OCI-LY1 (cell line): ENCODE data around the gene TNFRSF14.

Experiments used
- H2AFZ ChIP-seq: fragments of 200-600 bp; sonication (generic), shearing (Covaris generic); 2 replicates; pipeline ENCODE4 v1.6.0; 2014; ENCODE audit warnings: antibody characterized with exemption, mild to moderate bottlenecking, low read length
- H3F3A ChIP-seq: fragments of 200-600 bp; sonication (generic), shearing (Covaris generic); 2 replicates; pipeline ENCODE4 v1.6.0; 2014; ENCODE audit warnings: mild to moderate bottlenecking, antibody characterized with exemption, low read length, moderate library complexity; ENCODE audit not compliant: insufficient read depth
- H3K27ac ChIP-seq: fragments of 200-600 bp; sonication (generic); 2 replicates; pipeline ENCODE4 v1.5.1; 2014; ENCODE audit warnings: low read length, mixed run types, mild to moderate bottlenecking, low read depth; ENCODE audit not compliant: poor library complexity, severe bottlenecking
- H3K27me3 ChIP-seq: fragments of 200-600 bp; sonication (generic); 2 replicates; pipeline ENCODE4 v1.6.0; 2014; ENCODE audit warnings: antibody characterized with exemption, mild to moderate bottlenecking, low read length, moderate library complexity; ENCODE audit not compliant: insufficient read depth
- H3K36me3 ChIP-seq: fragments of 200-600 bp; sonication (generic); 2 replicates; pipeline ENCODE4 v1.6.1; 2014; ENCODE audit warnings: mild to moderate bottlenecking, antibody characterized with exemption, low read length, moderate library complexity, mixed read lengths; ENCODE audit not compliant: insufficient read depth
- H3K4me1 ChIP-seq: fragments of 200-600 bp; sonication (generic); 2 replicates; pipeline ENCODE4 v1.5.1; 2014; ENCODE audit warnings: mild to moderate bottlenecking, low read length, moderate library complexity; ENCODE audit not compliant: insufficient read depth, severe bottlenecking
- H3K4me2 ChIP-seq: fragments of 200-600 bp; sonication (generic), shearing (Covaris generic); 2 replicates; pipeline ENCODE4 v1.6.1; 2014; ENCODE audit warnings: low read length
- H3K4me3 ChIP-seq: fragments of 200-600 bp; sonication (generic); 2 replicates; pipeline ENCODE4 v1.5.1; 2014; ENCODE audit warnings: low read length, low read depth, mild to moderate bottlenecking, mixed read lengths; ENCODE audit not compliant: poor library complexity, severe bottlenecking
- H3K79me2 ChIP-seq: fragments of 200-600 bp; shearing (Covaris generic); 2 replicates; pipeline ENCODE4 v1.6.1; 2016; ENCODE audit warnings: mixed run types, low read length, mixed read lengths; ENCODE audit not compliant: insufficient read depth
- H3K9ac ChIP-seq: fragments of 200-600 bp; sonication (generic), shearing (Covaris generic); 2 replicates; pipeline ENCODE4 v1.6.1; 2014; ENCODE audit warnings: mild to moderate bottlenecking, low read length, mixed read lengths
- H3K9me2 ChIP-seq: fragments of 200-600 bp; sonication (generic), shearing (Covaris generic); 2 replicates; pipeline ENCODE4 v1.6.1; 2014; ENCODE audit warnings: low read depth, mild to moderate bottlenecking, low read length, mixed read lengths
- H3K9me3 ChIP-seq: fragments of 200-600 bp; shearing (Covaris generic); 2 replicates; pipeline ENCODE4 v1.6.1; 2014; ENCODE audit warnings: low read length, mixed read lengths
- H4K20me1 ChIP-seq: fragments of 200-600 bp; sonication (generic), shearing (Covaris generic); 2 replicates; pipeline ENCODE4 v1.6.0; 2016; ENCODE audit warnings: mild to moderate bottlenecking, low read length; ENCODE audit not compliant: insufficient read depth
- EZH2 ChIP-seq: fragments of 200-600 bp; sonication (generic), shearing (Covaris generic); IDR thresholded peaks from 2 replicates; pipeline ENCODE4 v1.8.0; 2017; ENCODE audit warnings: borderline replicate concordance, mixed run types, mild to moderate bottlenecking, antibody characterized with exemption, low read length, moderate library complexity, mixed read lengths
- TF ChIP-seq, protein P1 (sequence below): fragments of 200-600 bp; sonication (generic), shearing (Covaris generic); IDR thresholded peaks from 2 replicates; pipeline ENCODE4 v1.5.1; 2017; ENCODE audit warnings: mild to moderate bottlenecking, antibody characterized with exemption, low read length, moderate library complexity, mixed read lengths

Gene TNFRSF14

GRCh38 chr1:2530513-2531361 is 25.4 kb upstream of the TNFRSF14 start:
- Histone ChIP-seq H3F3A (no peaks in the 10 kb centered on the region), H2AFZ (no peak overlapping the region), H3K27me3 (0 out of 2 replicates have a peak, but pooled peaks cover 17% of the 10 kb centered on the region), H4K20me1 (no peaks in the 10 kb centered on the region), H3K9me2 (no peaks in the 10 kb centered on the region), H3K27ac (no peak overlapping the region), H3K36me3 (no peaks in the 10 kb centered on the region), H3K4me1 (peaks cover 6% of the 10 kb centered on the region), H3K79me2 (0 out of 2 replicates have a peak, but pooled peaks cover under 1% of the 10 kb centered on the region), H3K4me2 (no peak overlapping the region), H3K9ac (no peak overlapping the region), H3K9me3 (no peaks in the 10 kb centered on the region), H3K4me3 (no peak overlapping the region)
- TF ChIP-seq, protein P1, sequence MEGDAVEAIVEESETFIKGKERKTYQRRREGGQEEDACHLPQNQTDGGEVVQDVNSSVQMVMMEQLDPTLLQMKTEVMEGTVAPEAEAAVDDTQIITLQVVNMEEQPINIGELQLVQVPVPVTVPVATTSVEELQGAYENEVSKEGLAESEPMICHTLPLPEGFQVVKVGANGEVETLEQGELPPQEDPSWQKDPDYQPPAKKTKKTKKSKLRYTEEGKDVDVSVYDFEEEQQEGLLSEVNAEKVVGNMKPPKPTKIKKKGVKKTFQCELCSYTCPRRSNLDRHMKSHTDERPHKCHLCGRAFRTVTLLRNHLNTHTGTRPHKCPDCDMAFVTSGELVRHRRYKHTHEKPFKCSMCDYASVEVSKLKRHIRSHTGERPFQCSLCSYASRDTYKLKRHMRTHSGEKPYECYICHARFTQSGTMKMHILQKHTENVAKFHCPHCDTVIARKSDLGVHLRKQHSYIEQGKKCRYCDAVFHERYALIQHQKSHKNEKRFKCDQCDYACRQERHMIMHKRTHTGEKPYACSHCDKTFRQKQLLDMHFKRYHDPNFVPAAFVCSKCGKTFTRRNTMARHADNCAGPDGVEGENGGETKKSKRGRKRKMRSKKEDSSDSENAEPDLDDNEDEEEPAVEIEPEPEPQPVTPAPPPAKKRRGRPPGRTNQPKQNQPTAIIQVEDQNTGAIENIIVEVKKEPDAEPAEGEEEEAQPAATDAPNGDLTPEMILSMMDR: no peak
- TF ChIP-seq EZH2: no peak

DNA sequence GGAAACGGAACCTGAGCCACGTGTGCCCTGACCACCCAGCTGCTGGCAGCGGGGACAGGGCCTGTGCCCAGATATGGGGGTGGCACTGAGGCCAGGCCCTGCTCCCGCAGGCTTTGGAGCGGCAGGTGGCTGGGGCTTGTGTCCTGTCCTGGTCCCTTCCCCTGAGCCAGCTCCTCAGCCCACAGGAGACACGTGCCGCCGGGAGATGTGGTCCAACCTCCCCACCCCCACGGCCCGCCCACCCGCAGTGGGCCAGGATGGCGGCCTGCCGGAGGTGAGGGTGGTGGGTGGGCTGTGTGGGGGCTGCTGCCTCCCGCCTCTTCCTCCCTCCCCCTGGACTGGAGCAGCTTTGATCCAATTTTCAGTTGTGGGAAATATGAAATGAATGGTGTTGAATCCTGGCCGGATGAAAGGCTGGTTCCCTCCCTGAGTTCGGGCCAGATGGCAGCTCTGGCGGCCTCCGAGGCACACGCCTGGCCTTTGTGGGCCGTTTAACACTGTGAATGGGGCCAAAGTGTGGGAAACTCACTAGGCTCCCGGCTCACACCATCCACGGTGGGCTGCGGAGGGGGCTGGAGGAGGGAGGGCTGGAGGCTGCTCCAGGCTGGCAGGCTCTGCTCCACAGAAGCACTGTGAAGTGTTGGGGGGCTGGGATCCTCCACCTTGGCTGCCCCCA is 23.5 kb upstream of the TNFRSF14 start:
- H3K27me3 ChIP-seq: 0 out of 2 replicates have a peak, but pooled peaks cover 9% of the 10 kb centered on the region
- H3K4me2 ChIP-seq: no peak overlapping the region
- H3K4me1 ChIP-seq: no peaks in the 10 kb centered on the region
- no peak overlapping the region for H3K9ac ChIP-seq
- TF ChIP-seq, protein P1: no peak
- H3K4me3 ChIP-seq: no peak overlapping the region
- H3K27ac ChIP-seq: no peak overlapping the region
- no peaks in the 10 kb centered on the region for H3K36me3 ChIP-seq
- H3K79me2 ChIP-seq: no peaks in the 10 kb centered on the region
- no peaks in the 10 kb centered on the region for H3K9me2 ChIP-seq
- H4K20me1 ChIP-seq: no peaks in the 10 kb centered on the region
- no peaks in the 10 kb centered on the region for H3K9me3 ChIP-seq
- H3F3A ChIP-seq: no peaks in the 10 kb centered on the region
- no peak overlapping the region for H2AFZ ChIP-seq

GRCh38 chr1:2533365-2533764 is 22.8 kb upstream of the TNFRSF14 start:
- Histone ChIP-seq H2AFZ (no peak overlapping the region), H3K27ac (no peak overlapping the region), H3K9me3 (no peaks in the 10 kb centered on the region), H3K4me3 (no peak overlapping the region), H4K20me1 (no peaks in the 10 kb centered on the region), H3K36me3 (no peaks in the 10 kb centered on the region), H3F3A (no peaks in the 10 kb centered on the region), H3K27me3 (0 out of 2 replicates have a peak, but pooled peaks cover 12% of the 10 kb centered on the region), H3K9me2 (no peaks in the 10 kb centered on the region), H3K4me2 (no peak overlapping the region), H3K79me2 (no peaks in the 10 kb centered on the region), H3K4me1 (no peaks in the 10 kb centered on the region), H3K9ac (no peak overlapping the region)
- no peak for TF ChIP-seq EZH2
- TF ChIP-seq, protein P1: no peak
